ENCODE results near the gene SLC10A3. TPM values are rescaled to one million over a fixed set of nuclear protein-coding genes. Genes with fewer than 3 reads are reported as not detected.

Gene SLC10A3
- total RNA-seq, 1 experiment from 2014 or later: 42.1 TPM

DNA sequence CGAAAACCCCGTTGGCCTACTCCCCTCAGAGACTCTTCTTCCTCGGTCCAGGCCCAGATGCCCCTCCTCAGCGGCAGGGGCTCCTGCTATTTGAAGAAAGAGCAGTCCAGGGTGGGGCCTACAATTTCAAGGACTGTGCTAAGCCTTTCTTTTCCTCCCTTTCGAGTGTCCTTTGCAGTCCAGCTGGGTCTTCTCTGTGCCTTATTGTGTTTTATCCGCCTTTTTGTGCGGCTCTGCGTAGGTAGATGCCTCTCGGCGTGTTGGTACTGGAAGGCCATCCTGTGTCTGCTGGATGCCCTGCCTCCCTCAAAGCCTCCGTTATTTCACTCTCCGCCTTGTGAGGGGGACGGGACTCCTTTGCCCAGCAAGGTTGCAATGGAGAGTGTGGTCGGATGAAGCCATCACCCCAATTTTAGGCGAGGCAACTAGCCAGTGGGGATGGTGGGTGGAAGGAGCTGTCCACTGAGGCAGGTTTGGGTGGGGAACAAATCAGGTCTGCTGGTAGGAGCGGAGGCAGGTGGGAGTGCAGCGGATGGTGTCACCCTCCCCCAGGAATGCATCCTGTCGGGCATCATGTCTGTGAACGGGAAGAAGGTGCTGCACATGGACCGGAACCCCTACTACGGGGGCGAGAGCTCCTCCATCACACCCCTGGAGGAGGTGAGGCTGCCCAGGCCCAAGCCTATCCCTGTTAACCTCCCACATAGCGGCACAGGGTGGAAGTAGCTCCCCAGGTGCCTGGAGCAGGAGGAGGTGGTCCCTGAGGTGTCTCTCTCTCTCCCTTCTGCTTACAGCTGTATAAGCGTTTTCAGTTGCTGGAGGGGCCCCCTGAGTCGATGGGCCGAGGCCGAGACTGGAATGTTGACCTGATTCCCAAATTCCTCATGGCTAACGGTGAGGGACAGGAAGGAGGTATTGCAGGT, 52.2 kb downstream of the SLC10A3 start:
- H4K20me1 ChIP-seq (ENCODE audit: low read length): peaks cover 11% of the 10 kb centered on the region
- peak overlapping the region; percentile 98 for H3K4me2 ChIP-seq (ENCODE audit: low read length)
- no peaks in the 10 kb centered on the region for H3K9me2 ChIP-seq (replicated peaks; ENCODE audit: low read length)
- TF ChIP-seq EZH2 (IDR thresholded peaks at IDR 0.05; ENCODE audit: low read length, unreplicated experiment) (no peak), EZH2phosphoT487 (IDR thresholded peaks at IDR 0.05; ENCODE audit: borderline replicate concordance, low read length) (no peak)
- TF ChIP-seq, protein P1, sequence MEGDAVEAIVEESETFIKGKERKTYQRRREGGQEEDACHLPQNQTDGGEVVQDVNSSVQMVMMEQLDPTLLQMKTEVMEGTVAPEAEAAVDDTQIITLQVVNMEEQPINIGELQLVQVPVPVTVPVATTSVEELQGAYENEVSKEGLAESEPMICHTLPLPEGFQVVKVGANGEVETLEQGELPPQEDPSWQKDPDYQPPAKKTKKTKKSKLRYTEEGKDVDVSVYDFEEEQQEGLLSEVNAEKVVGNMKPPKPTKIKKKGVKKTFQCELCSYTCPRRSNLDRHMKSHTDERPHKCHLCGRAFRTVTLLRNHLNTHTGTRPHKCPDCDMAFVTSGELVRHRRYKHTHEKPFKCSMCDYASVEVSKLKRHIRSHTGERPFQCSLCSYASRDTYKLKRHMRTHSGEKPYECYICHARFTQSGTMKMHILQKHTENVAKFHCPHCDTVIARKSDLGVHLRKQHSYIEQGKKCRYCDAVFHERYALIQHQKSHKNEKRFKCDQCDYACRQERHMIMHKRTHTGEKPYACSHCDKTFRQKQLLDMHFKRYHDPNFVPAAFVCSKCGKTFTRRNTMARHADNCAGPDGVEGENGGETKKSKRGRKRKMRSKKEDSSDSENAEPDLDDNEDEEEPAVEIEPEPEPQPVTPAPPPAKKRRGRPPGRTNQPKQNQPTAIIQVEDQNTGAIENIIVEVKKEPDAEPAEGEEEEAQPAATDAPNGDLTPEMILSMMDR (conservative IDR thresholded peaks at IDR 0.05; ENCODE audit: low read depth, low read length): no peak
- no peak overlapping the region for H3K27ac ChIP-seq (ENCODE audit: low read length)
- H3K4me3 ChIP-seq (ENCODE audit: low read length): peak overlapping the region; percentile 85
- intact Hi-C loops (cut with micrococcal nuclease): no loop called here
- peaks cover 21% of the 10 kb centered on the region for H3K4me1 ChIP-seq (ENCODE audit: insufficient read depth, low read length)
- no peaks in the 10 kb centered on the region for H3K9me3 ChIP-seq (ENCODE audit: low read length)
- ChIA-PET CTCF (no interaction called here), POLR2A (ENCODE audit: unreplicated experiment) (no interaction called here)
- DNase-seq: no peak
- H3K27me3 ChIP-seq (ENCODE audit: low read length): no peaks in the 10 kb centered on the region
- H2AFZ ChIP-seq (ENCODE audit: low read length): no peak overlapping the region
- peak overlapping the region; percentile 70 for H3K9ac ChIP-seq (ENCODE audit: low read length)
- H3F3A ChIP-seq (ENCODE audit: low read length, unreplicated experiment): no peaks in the 10 kb centered on the region
- BruUV-seq (replicated peaks): TSS peak; percentile 6
- peaks cover 39% of the 10 kb centered on the region for H3K79me2 ChIP-seq (ENCODE audit: low read length)
- H3K36me3 ChIP-seq (ENCODE audit: low read depth, low read length): peaks cover 4% of the 10 kb centered on the region; the same call in 1 of the 2 replicates
- ATAC-seq: no peak; the same call in 1 of the 2 replicates

Small RNA genes lying within 50 kb of the gene (microRNA-seq; reads per million reads assigned to microRNA genes)
- 1.0 reads per million for gene MIR6858 (ENCODE audit: unreplicated experiment)

Other genes starting within 250 kb of the SLC10A3 start
- not detected in 2 replicates for gene OPN1MW3, start 233.0 kb downstream of the SLC10A3 start, total RNA-seq (2014; rRNA removed)
- gene TEX28, start 195.5 kb downstream of the SLC10A3 start, total RNA-seq (2014; rRNA removed): 0.11 TPM in 1 of 2 replicates, not detected in the other
- not detected in 2 replicates for gene TKTL1, start 194.8 kb downstream of the SLC10A3 start, total RNA-seq (2014; rRNA removed)
- gene FLNA, start 116.0 kb downstream of the SLC10A3 start, total RNA-seq (2014; rRNA removed): 2,058 and 3,170 TPM in 2 replicates
- 46.8 and 49.0 TPM in 2 replicates for gene EMD, start 111.3 kb downstream of the SLC10A3 start, total RNA-seq (2014; rRNA removed)
- gene RPL10, start 92.3 kb downstream of the SLC10A3 start, total RNA-seq (2014; rRNA removed): 2,879 and 3,401 TPM in 2 replicates
- 29.8 TPM in 2 replicates for gene DNASE1L1, start 81.4 kb downstream of the SLC10A3 start, total RNA-seq (2014; rRNA removed)
- 39.4 and 41.5 TPM in 2 replicates for gene TAFAZZIN, start 79.1 kb downstream of the SLC10A3 start, total RNA-seq (2014; rRNA removed)
- gene ATP6AP1, start 62.0 kb downstream of the SLC10A3 start, total RNA-seq (2014; rRNA removed): 68.7 and 94.0 TPM in 2 replicates
- gene GDI1, start 53.5 kb downstream of the SLC10A3 start, total RNA-seq (2014; rRNA removed): 96.1 and 97.1 TPM in 2 replicates
- gene FAM50A, start 46.5 kb downstream of the SLC10A3 start, total RNA-seq (2014; rRNA removed): 53.8 and 76.7 TPM in 2 replicates
- 5.3 and 21.8 TPM in 2 replicates for gene PLXNA3, start 32.3 kb downstream of the SLC10A3 start, total RNA-seq (2014; rRNA removed)
- gene LAGE3, start 11.3 kb downstream of the SLC10A3 start, total RNA-seq (2014; rRNA removed): 82.8 and 87.4 TPM in 2 replicates
- gene UBL4A, start 4.0 kb downstream of the SLC10A3 start, total RNA-seq (2014; rRNA removed): 92.3 and 101 TPM in 2 replicates
- gene FAM3A, start 25.6 kb upstream of the SLC10A3 start, total RNA-seq (2014; rRNA removed): 69.2 and 88.0 TPM in 2 replicates
- 121 and 147 TPM in 2 replicates for gene G6PD, start 56.2 kb upstream of the SLC10A3 start, total RNA-seq (2014; rRNA removed)
- gene IKBKG, start 57.0 kb upstream of the SLC10A3 start, total RNA-seq (2014; rRNA removed): 34.3 and 39.6 TPM in 2 replicates
- not detected in 2 replicates for gene CTAG1A, start 94.5 kb upstream of the SLC10A3 start, total RNA-seq (2014; rRNA removed)
- gene CTAG1B, start 128.7 kb upstream of the SLC10A3 start, total RNA-seq (2014; rRNA removed): not detected in 2 replicates
- gene CTAG2, start 162.9 kb upstream of the SLC10A3 start, total RNA-seq (2014; rRNA removed): not detected in 2 replicates

Data from PC-3 (cell line).